SK-N-SH treated with all-trans-retinoic acid at 6 μM for 48 hours (cell line): Measurements from ENCODE around the gene TAS2R39.

Experiments
- ATAC-seq: fragments of 200-7000 bp; cut with Tn5 transposase; 3 replicates; pipeline ENCODE4 v1.9.1; 2020; ENCODE audit warnings: mild to moderate bottlenecking, moderate library complexity
- ARNTL ChIP-seq: fragments of 450-650 bp; formaldehyde crosslinking; IDR thresholded peaks from 2 replicates; pipeline ENCODE4 v1.5.0; 2020; ENCODE audit warnings: low read depth, mild to moderate bottlenecking, moderate library complexity, borderline replicate concordance
- BACH2 ChIP-seq: fragments of 250-450 bp; sonication (Bioruptor Pico); IDR thresholded peaks from 2 replicates; pipeline ENCODE4 v1.9.0; 2021; ENCODE audit warnings: mild to moderate bottlenecking, borderline replicate concordance
- CREB5 ChIP-seq: fragments of 250-450 bp; sonication (Bioruptor Pico); IDR thresholded peaks from 2 replicates; pipeline ENCODE4 v1.5.1; 2020; ENCODE audit warnings: low read depth, mild to moderate bottlenecking, moderate library complexity
- CSDC2 ChIP-seq: fragments of 250-450 bp; sonication (Bioruptor Pico); IDR thresholded peaks from 2 replicates; pipeline ENCODE4 v1.5.0; 2020; ENCODE audit warnings: mild to moderate bottlenecking, moderate library complexity
- CSRNP3 ChIP-seq: fragments of 250-450 bp; sonication (Bioruptor Pico); IDR thresholded peaks from 2 replicates; pipeline ENCODE4 v1.5.1; 2021; ENCODE audit warnings: mild to moderate bottlenecking, moderate library complexity
- ESRRG ChIP-seq: fragments of 250-450 bp; sonication (Bioruptor Pico); IDR thresholded peaks from 2 replicates; pipeline ENCODE4 v1.6.1; 2021; ENCODE audit warnings: mild to moderate bottlenecking
- ISL1 ChIP-seq: fragments of 250-450 bp; sonication (Bioruptor Pico); IDR thresholded peaks from 2 replicates; pipeline ENCODE4 v2.1.2; 2022; ENCODE audit warnings: mild to moderate bottlenecking, moderate library complexity
- OSR1 ChIP-seq: fragments of 250-450 bp; sonication (Bioruptor Pico); IDR thresholded peaks from 2 replicates; pipeline ENCODE4 v1.8.0; 2022; ENCODE audit warnings: moderate library complexity, mild to moderate bottlenecking, inconsistent platforms
- PATZ1 ChIP-seq: fragments of 250-450 bp; sonication (Bioruptor Pico); IDR thresholded peaks from 2 replicates; pipeline ENCODE4 v1.8.0; 2020; ENCODE audit warnings: mild to moderate bottlenecking, moderate library complexity, borderline replicate concordance
- PPARA ChIP-seq: fragments of 250-450 bp; sonication (Bioruptor Pico); IDR thresholded peaks from 2 replicates; pipeline ENCODE4 v1.5.0; 2020; ENCODE audit warnings: mild to moderate bottlenecking, borderline replicate concordance
- RARB ChIP-seq: fragments of 250-450 bp; sonication (Bioruptor Pico); IDR thresholded peaks from 2 replicates; pipeline ENCODE4 v1.8.0; 2021; ENCODE audit warnings: mild to moderate bottlenecking, moderate library complexity
- TCF4 ChIP-seq: fragments of 250-450 bp; sonication (Bioruptor Pico); IDR thresholded peaks from 2 replicates; pipeline ENCODE4 v1.8.0; 2021; ENCODE audit warnings: mild to moderate bottlenecking, moderate library complexity, borderline replicate concordance
- TOX ChIP-seq: fragments of 250-450 bp; sonication (Bioruptor Pico); IDR thresholded peaks from 2 replicates; pipeline ENCODE4 v1.8.0; 2021; ENCODE audit warnings: mild to moderate bottlenecking, moderate library complexity, borderline replicate concordance
- TSHZ2 ChIP-seq: fragments of 250-450 bp; sonication (Bioruptor Pico); IDR thresholded peaks from 2 replicates; pipeline ENCODE4 v1.5.0; 2020; ENCODE audit warnings: mild to moderate bottlenecking, moderate library complexity
- ZC3H10 ChIP-seq: fragments of 250-450 bp; sonication (Bioruptor Pico); IDR thresholded peaks from 2 replicates; pipeline ENCODE4 v1.5.1; 2021; ENCODE audit warnings: mild to moderate bottlenecking, moderate library complexity
- ZFP3 ChIP-seq: fragments of 250-450 bp; sonication (Bioruptor Pico); IDR thresholded peaks from 2 replicates; pipeline ENCODE4 v1.5.0; 2020; ENCODE audit warnings: mild to moderate bottlenecking, moderate library complexity
- ZFP30 ChIP-seq: fragments of 450-650 bp; formaldehyde crosslinking; IDR thresholded peaks from 2 replicates; pipeline ENCODE4 v1.5.0; 2022; ENCODE audit warnings: mild to moderate bottlenecking, moderate library complexity
- ZNF565 ChIP-seq: fragments of 450-650 bp; formaldehyde crosslinking; conservative IDR thresholded peaks from 2 replicates; pipeline ENCODE4 v1.5.0; 2020; ENCODE audit warnings: low read depth, mild to moderate bottlenecking, moderate library complexity
- ZNF70 ChIP-seq: fragments of 450-650 bp; formaldehyde crosslinking; IDR thresholded peaks from 2 replicates; pipeline ENCODE4 v1.5.0; 2020; ENCODE audit warnings: mild to moderate bottlenecking, moderate library complexity
- ZNF8 ChIP-seq: fragments of 450-650 bp; formaldehyde crosslinking; IDR thresholded peaks from 2 replicates; pipeline ENCODE4 v1.5.0; 2020; ENCODE audit warnings: mild to moderate bottlenecking, moderate library complexity

TAS2R39 gene

GRCh38 chr7:143217806-143218205 is 34.6 kb downstream of the TAS2R39 start:
- no peak for TF ChIP-seq ZC3H10 (CRISPR knock-in tag)
- TF ChIP-seq RARB (CRISPR knock-in tag), result no peak
- TF ChIP-seq TSHZ2 (CRISPR knock-in tag), result no peak
- TF ChIP-seq ZNF565 (CRISPR knock-in tag), result no peak
- TF ChIP-seq ISL1 (CRISPR knock-in tag), result no peak
- no peak for TF ChIP-seq PPARA (CRISPR knock-in tag)
- no peak for TF ChIP-seq TCF4
- no peak for TF ChIP-seq ARNTL (CRISPR knock-in tag)
- TF ChIP-seq ZFP3 (CRISPR knock-in tag), result no peak
- no peak for TF ChIP-seq ZNF70
- TF ChIP-seq CSDC2, result no peak
- TF ChIP-seq BACH2, result no peak
- TF ChIP-seq CSRNP3 (CRISPR knock-in tag), result no peak
- TF ChIP-seq PATZ1 (CRISPR knock-in tag), result no peak
- no peak for TF ChIP-seq OSR1 (CRISPR knock-in tag)
- no peak for TF ChIP-seq TOX (CRISPR knock-in tag)
- TF ChIP-seq ESRRG (CRISPR knock-in tag), result no peak
- no peak for ATAC-seq

- no peak for TF ChIP-seq ARNTL (CRISPR knock-in tag)
- no peak for TF ChIP-seq ZFP30 (CRISPR knock-in tag)
- no peak for TF ChIP-seq ZNF70
- no peak for TF ChIP-seq ZNF8
- TF ChIP-seq ZFP3 (CRISPR knock-in tag), result no peak
- TF ChIP-seq PPARA (CRISPR knock-in tag), result no peak
- no peak for TF ChIP-seq CREB5
- no peak for TF ChIP-seq PATZ1 (CRISPR knock-in tag)
- no peak for TF ChIP-seq CSRNP3 (CRISPR knock-in tag)
- no peak for ATAC-seq
Measured at GRCh38 chr7:143221286-143221685, 38.1 kb downstream of the TAS2R39 start.

- ATAC-seq, result no peak
- TF ChIP-seq OSR1 (CRISPR knock-in tag) (no peak), TCF4 (no peak)
Measured at GRCh38 chr7:143221737-143222136, 38.5 kb downstream of the TAS2R39 start, which contains the start of gene TAS2R40. Gene TAS2R40, plus strand, starts transcription at chr7:143222037. Its CDS starts 42 bp downstream, at chr7:143222079.
